ENCODE measurements around the gene DOCK10. TPM values are rescaled to one million over a fixed set of nuclear protein-coding genes. Genes with fewer than 3 reads are reported as not detected.

DOCK10 gene
- total RNA-seq, 5 donors from 2014 or later (not counting 1 experiment from before 2014, with no cell fraction given), result 206 to 266 (median 235) TPM

DNA sequence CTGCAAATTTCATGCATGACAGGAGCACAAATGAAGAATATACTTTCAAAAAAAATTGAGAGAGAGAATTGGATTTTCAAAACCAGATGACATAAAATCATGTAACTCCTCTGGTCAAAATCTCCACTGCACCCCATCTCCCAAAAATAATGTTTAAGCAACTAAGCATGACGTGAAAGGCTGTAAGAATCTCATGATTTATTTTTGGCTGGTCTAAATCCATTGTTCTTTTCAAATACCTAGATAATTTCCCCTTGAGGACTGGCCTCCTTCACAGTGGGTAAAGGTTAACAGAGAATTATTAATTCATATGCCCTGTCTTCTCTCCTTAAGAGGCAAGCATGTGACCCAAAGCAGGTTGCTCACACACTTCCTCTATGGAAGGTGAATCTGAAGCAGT, 224.6 kb downstream of the DOCK10 start:
- no peak overlapping the region for H3K4me3 Mint-ChIP-seq
- no peaks in the 10 kb centered on the region for H3K4me1 Mint-ChIP-seq
- DNase-seq (no peak), ATAC-seq (replicated peaks in 1 of 4) (no peak)
- WGBS (ENCODE audit: insufficient coverage), result no CpG with 5 or more reads among the region's 1 CpG
- H3K36me3 Mint-ChIP-seq, result peaks cover 58% of the 10 kb centered on the region
- Histone ChIP-seq H3K27ac (ENCODE audit: low read length) (no peak overlapping the region), H3K9me3 (peaks cover 2% of the 10 kb centered on the region), H3K4me1 (ENCODE audit: control insufficient read depth in 1 of 2, extremely low read depth in 1 of 2, insufficient read depth in 2 of 2, low read length in 2 of 2) (no peaks in the 10 kb centered on the region), H3K4me3 (ENCODE audit: control insufficient read depth in 1 of 2, extremely low read depth in 1 of 2, low read length in 1 of 2) (no peak overlapping the region), H3K36me3 (ENCODE audit: control insufficient read depth in 2 of 2, extremely low read depth in 1 of 2, insufficient read depth in 1 of 2, low read length in 1 of 2) (peaks cover 0 to 84% of the 10 kb centered on the region in 2 donors), H3K27me3 (replicated peaks in 1 of 2; ENCODE audit: control insufficient read depth in 2 of 2, extremely low read depth in 1 of 2, insufficient read depth in 2 of 2, low read length in 1 of 2) (no peaks in the 10 kb centered on the region)
- ChIA-PET CTCF (no interaction called here), POLR2A (no interaction called here)
- no peaks in the 10 kb centered on the region for H3K9me3 Mint-ChIP-seq
- no peaks in the 10 kb centered on the region for H3K27me3 Mint-ChIP-seq
- H3K27ac Mint-ChIP-seq, result peak overlapping the region in 1 of 2 donors; percentile 34

DNA sequence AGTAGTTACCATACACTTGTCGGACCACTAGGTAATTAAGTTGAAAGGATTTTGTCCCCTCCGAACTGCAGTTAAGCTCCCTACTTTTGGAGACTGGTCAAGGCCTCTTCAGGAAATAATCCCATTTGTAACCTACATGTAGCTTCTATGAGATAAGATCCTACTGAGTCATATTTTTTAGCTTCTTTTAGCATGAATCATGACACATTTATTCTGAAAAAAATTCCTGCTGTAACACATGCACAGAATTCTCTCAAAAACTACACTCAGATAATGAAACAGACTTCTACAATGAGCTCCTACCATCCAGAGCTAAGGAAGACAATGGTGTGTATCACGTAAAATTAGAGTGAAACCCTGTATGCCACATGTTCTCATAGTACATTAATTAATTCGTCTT, 225.5 kb downstream of the DOCK10 start:
- H3K4me1 ChIP-seq (ENCODE audit: control insufficient read depth in 1 of 2, extremely low read depth in 1 of 2, insufficient read depth in 2 of 2, low read length in 2 of 2), result no peaks in the 10 kb centered on the region
- no peaks in the 10 kb centered on the region for H3K27me3 Mint-ChIP-seq
- peak overlapping the region; percentile 15 to 23 for H3K27ac Mint-ChIP-seq
- no peak overlapping the region for H3K4me3 Mint-ChIP-seq
- H3K9me3 Mint-ChIP-seq, result no peaks in the 10 kb centered on the region
- H3K36me3 ChIP-seq (ENCODE audit: control insufficient read depth in 2 of 2, extremely low read depth in 1 of 2, insufficient read depth in 1 of 2, low read length in 1 of 2), result peaks cover 0 to 75% of the 10 kb centered on the region in 2 donors
- no peaks in the 10 kb centered on the region for H3K27me3 ChIP-seq (replicated peaks in 1 of 2; ENCODE audit: control insufficient read depth in 2 of 2, extremely low read depth in 1 of 2, insufficient read depth in 2 of 2, low read length in 1 of 2)
- H3K4me3 ChIP-seq (ENCODE audit: control insufficient read depth in 1 of 2, extremely low read depth in 1 of 2, low read length in 1 of 2), result no peak overlapping the region
- no peaks in the 10 kb centered on the region for H3K4me1 Mint-ChIP-seq
- 60% methylated on average over 1 of the region's 4 CpGs for WGBS (ENCODE audit: insufficient coverage)
- H3K27ac ChIP-seq (ENCODE audit: low read length), result no peak overlapping the region
- H3K9me3 ChIP-seq, result peaks cover 2% of the 10 kb centered on the region
- DNase-seq (no peak), ATAC-seq (replicated peaks in 1 of 4) (no peak)
- ChIA-PET POLR2A (interaction anchor here in 1 of 2 donors (0.6 kb wide), 1 partner anchor 191 kb away, joined by 3 read pairs; no protein-coding TSS in a partner anchor), CTCF (interaction anchor here in 1 of 2 donors (0.6 kb wide), 1 partner anchor 69 kb away, joined by 3 read pairs; no protein-coding TSS in a partner anchor)
- peaks cover 60% of the 10 kb centered on the region for H3K36me3 Mint-ChIP-seq

DNA sequence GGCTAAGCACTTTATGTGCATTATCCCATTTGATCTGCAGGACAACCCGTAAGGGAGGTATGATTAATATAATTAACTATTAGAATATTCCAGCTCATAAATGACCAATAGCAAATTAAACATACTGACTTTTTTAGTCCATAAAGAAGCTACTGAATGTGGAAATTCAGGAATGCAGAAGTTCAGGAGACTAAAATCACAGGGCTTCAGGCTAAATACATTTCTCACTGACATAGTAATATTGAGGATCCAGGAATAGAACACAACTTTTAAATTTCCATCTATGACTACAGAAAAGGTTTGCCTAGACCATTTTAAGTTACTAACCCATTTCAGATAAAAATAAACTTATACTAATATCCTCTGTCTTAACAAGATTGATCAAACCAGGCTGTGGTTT, 228.7 kb downstream of the DOCK10 start:
- Histone ChIP-seq H3K27ac (ENCODE audit: low read length) (no peak overlapping the region), H3K36me3 (ENCODE audit: control insufficient read depth in 2 of 2, extremely low read depth in 1 of 2, insufficient read depth in 1 of 2, low read length in 1 of 2) (peaks cover 0 to 59% of the 10 kb centered on the region in 2 donors), H3K4me3 (ENCODE audit: control insufficient read depth in 1 of 2, extremely low read depth in 1 of 2, low read length in 1 of 2) (no peak overlapping the region), H3K9me3 (peaks cover 2% of the 10 kb centered on the region), H3K4me1 (ENCODE audit: control insufficient read depth in 1 of 2, extremely low read depth in 1 of 2, insufficient read depth in 2 of 2, low read length in 2 of 2) (no peaks in the 10 kb centered on the region), H3K27me3 (replicated peaks in 1 of 2; ENCODE audit: control insufficient read depth in 2 of 2, extremely low read depth in 1 of 2, insufficient read depth in 2 of 2, low read length in 1 of 2) (no peaks in the 10 kb centered on the region)
- H3K4me3 Mint-ChIP-seq, result no peak overlapping the region
- ChIA-PET CTCF (no interaction called here), POLR2A (interaction anchor here in 1 of 2 donors (0.5 kb wide), 1 partner anchor 373 kb away, joined by 6 read pairs; no protein-coding TSS in a partner anchor)
- no peak for ATAC-seq (replicated peaks in 1 of 4)
- no peaks in the 10 kb centered on the region for H3K4me1 Mint-ChIP-seq
- WGBS (ENCODE audit: insufficient coverage), result no CpG with 5 or more reads among the region's 1 CpG
- no peaks in the 10 kb centered on the region for H3K27me3 Mint-ChIP-seq
- no peaks in the 10 kb centered on the region for H3K9me3 Mint-ChIP-seq
- peaks cover 58% of the 10 kb centered on the region for H3K36me3 Mint-ChIP-seq
- no peak overlapping the region for H3K27ac Mint-ChIP-seq
- DNase-seq, result no peak

DNA sequence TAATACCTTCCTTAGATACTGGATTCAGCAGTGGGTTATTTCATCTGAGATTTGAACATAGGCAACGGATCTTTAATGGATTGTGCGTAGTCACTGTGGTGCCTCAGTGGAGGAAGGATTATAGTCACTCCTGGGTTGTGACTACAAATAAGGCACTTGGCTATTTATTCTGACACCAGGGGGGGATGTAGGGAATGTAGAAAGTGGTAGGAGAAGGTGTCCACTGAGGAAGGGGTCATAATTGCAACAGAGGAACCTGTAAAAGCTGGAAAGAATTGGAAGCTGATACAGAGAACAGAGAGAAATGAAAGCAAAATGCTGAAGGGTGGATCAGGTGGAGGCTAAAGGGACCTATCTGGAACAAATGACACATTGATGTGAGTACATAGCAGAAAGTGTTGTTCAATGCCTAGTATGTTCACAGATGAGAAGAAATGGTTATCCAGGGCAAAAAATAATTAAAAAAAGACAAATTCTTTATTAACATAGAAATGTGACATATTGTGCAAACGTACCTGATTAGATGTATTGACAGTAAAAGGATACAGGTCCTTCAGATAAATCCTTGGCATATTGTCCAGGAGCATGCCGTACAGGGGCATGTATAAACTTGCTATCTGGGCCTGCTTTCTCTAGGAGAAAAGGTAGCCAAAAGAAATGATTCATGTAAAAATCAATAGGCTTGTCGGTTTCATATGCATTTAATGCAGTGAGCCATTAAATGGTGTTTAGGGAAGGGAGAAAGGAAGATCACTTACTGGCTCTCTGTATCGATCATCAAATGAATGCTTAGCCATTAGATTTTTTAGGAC, 234.9 kb downstream of the DOCK10 start:
- no peaks in the 10 kb centered on the region for H3K27me3 Mint-ChIP-seq
- ATAC-seq (replicated peaks in 1 of 4) (no peak), DNase-seq (no peak)
- no peak overlapping the region for H3K4me3 Mint-ChIP-seq
- ChIA-PET CTCF (interaction anchor here in 1 of 2 donors (0.6 kb wide), 2 partner anchors 54 to 347 kb away, joined by 3 to 5 read pairs; no protein-coding TSS in a partner anchor), POLR2A (interaction anchor here in 1 of 2 donors (0.7 kb wide), 1 partner anchor 233 kb away, joined by 4 read pairs; no protein-coding TSS in a partner anchor)
- no peak overlapping the region for H3K4me3 ChIP-seq (ENCODE audit: control insufficient read depth in 1 of 2, extremely low read depth in 1 of 2, low read length in 1 of 2)
- H3K36me3 ChIP-seq (ENCODE audit: control insufficient read depth in 2 of 2, extremely low read depth in 1 of 2, insufficient read depth in 1 of 2, low read length in 1 of 2), result peaks cover 0 to 68% of the 10 kb centered on the region in 2 donors
- WGBS (ENCODE audit: insufficient coverage), result 95% methylated on average over 5 of the region's 6 CpGs
- H3K4me1 Mint-ChIP-seq, result no peaks in the 10 kb centered on the region
- H3K36me3 Mint-ChIP-seq, result peaks cover 61% of the 10 kb centered on the region
- H3K27me3 ChIP-seq (replicated peaks in 1 of 2; ENCODE audit: control insufficient read depth in 2 of 2, extremely low read depth in 1 of 2, insufficient read depth in 2 of 2, low read length in 1 of 2), result no peaks in the 10 kb centered on the region
- H3K27ac Mint-ChIP-seq, result peak overlapping the region in 1 of 2 donors; percentile 56
- no peaks in the 10 kb centered on the region for H3K9me3 ChIP-seq
- H3K4me1 ChIP-seq (ENCODE audit: control insufficient read depth in 1 of 2, extremely low read depth in 1 of 2, insufficient read depth in 2 of 2, low read length in 2 of 2), result no peaks in the 10 kb centered on the region
- H3K9me3 Mint-ChIP-seq, result no peaks in the 10 kb centered on the region
- no peak overlapping the region for H3K27ac ChIP-seq (ENCODE audit: low read length)

DNA sequence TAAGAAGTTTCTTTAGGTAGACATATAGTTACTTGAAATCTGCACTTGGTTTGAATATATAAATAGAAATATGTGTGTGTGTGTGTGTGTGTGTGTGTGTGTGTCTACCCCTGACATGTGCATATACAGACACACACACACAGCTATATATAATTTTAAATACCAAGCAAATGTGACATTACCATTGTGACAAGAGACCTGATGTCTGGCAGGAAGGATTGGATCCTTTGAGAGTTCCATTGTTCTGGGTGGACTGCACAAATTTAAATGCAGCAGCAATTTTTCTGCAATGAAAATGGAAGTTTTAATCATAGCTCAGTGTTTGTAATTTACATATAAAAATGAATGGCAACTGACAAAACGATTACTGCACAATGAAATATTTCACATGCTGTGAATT, 238.3 kb downstream of the DOCK10 start:
- Mint-ChIP-seq H3K4me3 (no peak overlapping the region), H3K4me1 (no peaks in the 10 kb centered on the region), H3K27me3 (no peaks in the 10 kb centered on the region), H3K27ac (no peak overlapping the region), H3K9me3 (no peaks in the 10 kb centered on the region), H3K36me3 (peaks cover 64% of the 10 kb centered on the region)
- Histone ChIP-seq H3K9me3 (no peaks in the 10 kb centered on the region), H3K27me3 (replicated peaks in 1 of 2; ENCODE audit: control insufficient read depth in 2 of 2, extremely low read depth in 1 of 2, insufficient read depth in 2 of 2, low read length in 1 of 2) (no peaks in the 10 kb centered on the region), H3K36me3 (ENCODE audit: control insufficient read depth in 2 of 2, extremely low read depth in 1 of 2, insufficient read depth in 1 of 2, low read length in 1 of 2) (peaks cover 6 to 98% of the 10 kb centered on the region in 2 donors), H3K4me1 (ENCODE audit: control insufficient read depth in 1 of 2, extremely low read depth in 1 of 2, insufficient read depth in 2 of 2, low read length in 2 of 2) (no peaks in the 10 kb centered on the region), H3K27ac (ENCODE audit: low read length) (no peak overlapping the region), H3K4me3 (ENCODE audit: control insufficient read depth in 1 of 2, extremely low read depth in 1 of 2, low read length in 1 of 2) (no peak overlapping the region)
- CTCF ChIA-PET, result no interaction called here
- POLR2A ChIA-PET, result no interaction called here
- no peak for ATAC-seq (replicated peaks in 1 of 4)
- WGBS (ENCODE audit: insufficient coverage), result no CpG with 5 or more reads among the region's 1 CpG
- DNase-seq, result no peak

DNA sequence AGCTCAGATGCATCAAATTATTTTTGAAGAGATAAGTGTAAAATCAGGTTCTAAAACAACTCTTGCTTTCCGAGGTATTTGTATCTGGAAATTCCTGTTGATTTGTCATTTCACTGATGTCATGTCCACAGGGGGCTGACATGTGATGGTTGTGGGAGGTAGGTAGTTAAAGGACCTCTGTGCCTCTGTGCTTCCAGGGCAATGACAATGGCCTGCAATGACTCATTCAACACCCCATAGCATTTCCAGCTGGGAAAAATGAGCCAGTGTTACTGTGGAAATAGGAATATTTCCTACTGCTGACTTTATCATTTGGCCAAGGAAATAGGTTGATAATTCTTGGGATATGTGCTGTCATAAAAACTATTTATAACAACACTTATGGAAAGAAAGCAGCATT, 239.9 kb downstream of the DOCK10 start:
- no peak overlapping the region for H3K27ac ChIP-seq (ENCODE audit: low read length)
- DNase-seq, result no peak
- no peaks in the 10 kb centered on the region for H3K27me3 ChIP-seq (replicated peaks in 1 of 2; ENCODE audit: control insufficient read depth in 2 of 2, extremely low read depth in 1 of 2, insufficient read depth in 2 of 2, low read length in 1 of 2)
- H3K36me3 Mint-ChIP-seq, result peaks cover 64% of the 10 kb centered on the region
- no peaks in the 10 kb centered on the region for H3K27me3 Mint-ChIP-seq
- ChIA-PET CTCF (no interaction called here), POLR2A (no interaction called here)
- H3K4me3 ChIP-seq (ENCODE audit: control insufficient read depth in 1 of 2, extremely low read depth in 1 of 2, low read length in 1 of 2), result no peak overlapping the region
- no peaks in the 10 kb centered on the region for H3K9me3 Mint-ChIP-seq
- peak overlapping the region; percentile 22 to 31 for H3K27ac Mint-ChIP-seq
- WGBS (ENCODE audit: insufficient coverage), result no CpG with 5 or more reads among the region's 1 CpG
- no peak overlapping the region for H3K4me3 Mint-ChIP-seq
- H3K4me1 ChIP-seq (ENCODE audit: control insufficient read depth in 1 of 2, extremely low read depth in 1 of 2, insufficient read depth in 2 of 2, low read length in 2 of 2), result no peaks in the 10 kb centered on the region
- no peaks in the 10 kb centered on the region for H3K4me1 Mint-ChIP-seq
- no peaks in the 10 kb centered on the region for H3K9me3 ChIP-seq
- no peak for ATAC-seq (replicated peaks in 1 of 4)
- H3K36me3 ChIP-seq (ENCODE audit: control insufficient read depth in 2 of 2, extremely low read depth in 1 of 2, insufficient read depth in 1 of 2, low read length in 1 of 2), result peaks cover 10 to 98% of the 10 kb centered on the region in 2 donors
